ENCODE data around the gene SYNM.
A peak's percentile ranks its signal among the peaks of the same experiment; 100 is the strongest.

Gene SYNM

DNA sequence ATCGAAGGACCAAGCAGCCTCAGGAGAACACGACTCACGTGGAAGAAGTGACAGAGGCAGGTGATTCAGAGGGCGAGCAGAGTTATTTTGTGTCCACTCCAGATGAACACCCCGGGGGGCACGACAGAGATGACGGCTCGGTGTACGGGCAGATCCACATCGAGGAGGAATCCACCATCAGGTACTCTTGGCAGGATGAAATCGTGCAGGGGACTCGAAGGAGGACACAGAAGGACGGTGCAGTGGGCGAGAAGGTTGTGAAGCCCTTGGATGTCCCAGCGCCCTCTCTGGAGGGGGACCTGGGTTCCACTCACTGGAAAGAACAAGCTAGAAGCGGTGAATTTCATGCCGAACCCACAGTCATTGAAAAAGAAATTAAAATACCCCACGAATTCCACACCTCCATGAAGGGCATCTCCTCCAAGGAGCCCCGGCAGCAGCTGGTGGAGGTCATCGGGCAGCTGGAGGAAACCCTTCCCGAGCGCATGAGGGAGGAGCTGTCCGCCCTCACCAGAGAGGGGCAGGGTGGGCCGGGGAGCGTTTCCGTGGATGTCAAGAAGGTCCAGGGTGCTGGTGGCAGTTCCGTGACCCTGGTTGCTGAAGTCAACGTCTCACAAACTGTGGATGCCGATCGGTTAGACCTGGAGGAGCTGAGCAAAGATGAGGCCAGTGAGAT, 26.0 kb downstream of the SYNM start:
- DNase-seq: peak in 3 of 42 donors; percentile 8 to 28 (median 11)
- intact Hi-C loops (cut with DNase I): no loop called here

DNA sequence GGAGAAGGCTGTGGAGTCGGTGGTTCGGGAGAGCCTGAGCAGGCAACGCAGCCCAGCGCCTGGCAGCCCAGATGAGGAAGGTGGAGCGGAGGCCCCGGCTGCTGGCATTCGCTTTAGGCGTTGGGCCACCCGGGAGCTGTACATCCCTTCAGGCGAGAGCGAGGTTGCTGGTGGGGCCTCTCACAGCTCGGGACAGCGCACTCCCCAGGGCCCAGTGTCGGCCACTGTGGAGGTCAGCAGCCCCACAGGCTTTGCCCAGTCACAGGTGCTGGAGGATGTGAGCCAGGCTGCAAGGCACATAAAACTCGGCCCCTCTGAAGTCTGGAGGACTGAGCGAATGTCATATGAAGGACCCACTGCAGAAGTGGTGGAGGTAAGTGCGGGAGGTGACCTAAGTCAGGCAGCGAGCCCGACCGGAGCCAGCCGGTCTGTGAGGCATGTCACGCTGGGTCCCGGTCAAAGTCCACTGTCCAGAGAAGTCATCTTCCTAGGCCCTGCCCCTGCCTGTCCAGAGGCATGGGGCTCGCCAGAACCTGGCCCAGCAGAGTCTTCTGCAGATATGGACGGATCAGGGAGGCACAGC, 26.7 kb downstream of the SYNM start:
- intact Hi-C loops (cut with DNase I): no loop called here
- DNase-seq: peak in 3 of 42 donors; percentile 14 to 39 (median 19)

DNA sequence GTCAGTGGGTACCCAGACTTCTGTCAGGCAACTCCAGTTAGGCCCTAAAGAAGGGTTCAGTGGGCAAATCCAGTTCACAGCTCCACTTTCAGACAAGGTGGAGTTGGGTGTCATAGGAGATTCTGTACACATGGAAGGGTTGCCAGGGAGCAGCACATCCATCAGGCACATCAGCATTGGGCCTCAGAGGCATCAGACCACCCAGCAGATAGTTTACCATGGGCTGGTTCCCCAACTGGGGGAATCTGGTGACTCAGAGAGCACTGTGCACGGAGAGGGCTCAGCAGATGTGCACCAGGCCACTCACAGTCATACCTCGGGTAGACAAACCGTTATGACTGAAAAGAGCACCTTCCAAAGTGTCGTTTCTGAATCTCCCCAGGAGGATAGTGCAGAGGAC, 27.2 kb downstream of the SYNM start:
- intact Hi-C loops (cut with DNase I): no loop called here
- peak in 1 of 42 donors; percentile 3 for DNase-seq

DNA sequence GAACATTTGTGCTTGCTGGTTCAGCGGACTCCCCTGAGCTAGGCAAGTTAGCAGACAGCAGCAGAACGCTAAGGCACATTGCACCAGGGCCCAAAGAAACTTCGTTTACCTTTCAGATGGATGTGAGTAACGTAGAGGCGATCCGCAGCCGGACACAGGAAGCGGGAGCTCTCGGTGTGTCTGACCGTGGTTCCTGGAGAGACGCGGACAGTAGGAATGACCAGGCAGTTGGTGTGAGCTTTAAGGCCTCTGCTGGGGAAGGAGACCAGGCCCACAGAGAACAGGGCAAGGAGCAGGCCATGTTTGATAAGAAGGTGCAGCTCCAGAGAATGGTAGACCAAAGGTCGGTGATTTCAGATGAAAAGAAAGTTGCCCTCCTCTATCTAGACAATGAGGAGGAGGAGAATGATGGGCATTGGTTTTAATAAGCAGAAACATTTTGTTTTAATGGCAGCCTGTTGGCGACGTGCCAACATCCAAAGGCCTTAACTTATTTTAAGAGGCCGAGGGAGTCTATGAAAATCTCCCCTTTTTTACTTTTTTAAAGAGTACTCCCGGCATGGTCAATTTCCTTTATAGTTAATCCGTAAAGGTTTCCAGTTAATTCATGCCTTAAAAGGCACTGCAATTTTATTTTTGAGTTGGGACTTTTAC, 27.9 kb downstream of the SYNM start:
- DNase-seq: peak in 1 of 42 donors; percentile 38
- intact Hi-C loops (cut with DNase I): no loop called here

DNA sequence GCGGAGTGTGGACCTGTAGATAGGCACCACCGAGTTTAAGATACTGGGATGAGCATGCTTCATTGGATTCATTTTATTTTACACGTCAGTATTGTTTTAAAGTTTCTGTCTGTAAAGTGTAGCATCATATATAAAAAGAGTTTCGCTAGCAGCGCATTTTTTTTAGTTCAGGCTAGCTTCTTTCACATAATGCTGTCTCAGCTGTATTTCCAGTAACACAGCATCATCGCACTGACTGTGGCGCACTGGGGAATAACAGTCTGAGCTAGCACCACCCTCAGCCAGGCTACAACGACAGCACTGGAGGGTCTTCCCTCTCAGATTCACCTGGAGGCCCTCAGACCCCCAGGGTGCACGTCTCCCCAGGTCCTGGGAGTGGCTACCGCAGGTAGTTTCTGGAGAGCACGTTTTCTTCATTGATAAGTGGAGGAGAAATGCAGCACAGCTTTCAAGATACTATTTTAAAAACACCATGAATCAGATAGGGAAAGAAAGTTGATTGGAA, 29.5 kb downstream of the SYNM start:
- no peak for DNase-seq

DNA sequence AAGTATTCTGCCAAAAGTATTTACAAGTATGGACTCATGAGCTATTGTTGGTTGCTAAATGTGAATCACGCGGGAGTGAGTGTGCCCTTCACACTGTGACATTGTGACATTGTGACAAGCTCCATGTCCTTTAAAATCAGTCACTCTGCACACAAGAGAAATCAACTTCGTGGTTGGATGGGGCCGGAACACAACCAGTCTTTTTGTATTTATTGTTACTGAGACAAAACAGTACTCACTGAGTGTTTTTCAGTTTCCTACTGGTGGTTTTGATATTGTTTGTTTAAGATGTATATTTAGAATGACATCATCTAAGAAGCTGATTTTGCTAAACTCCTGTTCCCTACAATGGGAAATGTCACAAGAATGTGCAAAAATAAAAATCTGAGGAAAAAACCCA, 30.3 kb downstream of the SYNM start:
- intact Hi-C loops (cut with DNase I): no loop called here
- peak in 2 of 42 donors; percentile 8 to 20 for DNase-seq

More for the DNA sequence above, 29.5 kb downstream of the SYNM start:
- intact Hi-C loops (cut with DNase I): no loop called here

DNA sequence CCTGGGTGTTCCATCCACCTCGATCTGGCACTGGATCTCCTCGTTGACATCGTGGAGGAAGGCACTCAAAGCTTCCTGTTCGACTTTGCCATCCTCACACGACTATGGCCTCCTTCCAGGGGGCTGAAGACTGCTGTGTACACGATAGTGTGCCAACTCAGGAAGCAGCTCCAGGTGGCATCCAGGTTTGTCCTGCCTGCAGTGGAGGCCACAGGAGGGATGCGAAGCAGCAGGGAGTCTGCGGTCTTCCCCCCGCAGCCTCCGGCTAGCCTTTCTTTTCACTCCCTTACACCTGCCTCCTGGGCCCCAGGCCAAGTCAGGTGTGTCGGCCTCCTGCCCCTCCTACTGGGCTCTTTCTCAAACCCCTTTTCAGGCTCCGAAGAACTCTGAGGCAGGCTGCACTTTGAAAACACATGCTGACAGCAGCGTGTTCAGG, 32.2 kb downstream of the SYNM start:
- peak in 3 of 42 donors; percentile 7 to 29 (median 22) for DNase-seq

DNA sequence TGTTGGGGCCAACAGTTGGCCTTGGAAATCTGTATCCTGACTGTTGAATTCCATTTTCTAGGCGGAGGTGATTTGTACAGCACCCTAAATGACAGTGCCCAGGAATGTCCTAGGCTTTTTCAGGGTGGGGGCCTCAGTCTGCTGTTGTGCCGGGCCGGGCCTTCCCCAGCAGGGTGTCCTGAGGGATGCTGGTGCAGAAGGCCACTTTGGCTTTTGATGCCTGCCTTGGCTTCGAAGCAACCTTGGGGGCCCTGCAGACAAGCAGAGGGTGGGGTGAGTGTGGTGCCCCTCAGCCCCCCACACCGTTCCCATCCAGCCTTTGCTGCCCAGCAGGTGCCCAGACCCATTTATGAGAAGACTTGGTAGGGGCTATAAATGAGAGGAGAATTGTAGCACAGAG, 33.0 kb downstream of the SYNM start:
- intact Hi-C loops (cut with DNase I): no loop called here
- peak in 3 of 42 donors; percentile 2 to 13 (median 11) for DNase-seq

More for the DNA sequence above, 32.2 kb downstream of the SYNM start:
- intact Hi-C loops (cut with DNase I): no loop called here

DNA sequence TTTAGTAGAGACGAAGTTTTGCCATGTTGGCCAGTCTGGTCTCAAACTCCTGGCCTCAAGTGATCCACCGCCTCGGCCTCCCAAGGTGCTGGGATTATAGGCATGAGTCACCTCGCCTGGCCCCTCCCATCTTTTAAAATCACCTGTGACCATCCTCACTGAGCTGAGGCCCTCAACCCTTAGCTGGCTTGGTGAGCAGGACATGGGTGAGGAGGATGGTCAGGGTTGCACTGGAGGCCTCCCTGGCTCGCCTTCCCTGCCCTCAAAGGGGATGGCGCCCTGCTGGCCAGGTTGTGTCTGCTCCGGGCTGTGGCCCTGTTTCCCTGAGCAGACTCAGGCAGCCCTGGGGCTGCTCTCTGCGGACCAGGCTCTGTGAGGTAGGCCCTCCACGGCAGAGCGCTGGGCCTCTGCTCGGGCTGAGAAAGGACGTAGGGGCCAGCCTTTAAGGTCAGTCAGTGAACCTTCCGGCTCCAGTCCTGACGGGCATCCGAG, 33.7 kb downstream of the SYNM start:
- intact Hi-C loops (cut with DNase I): no loop called here
- peak in 2 of 42 donors; percentile 7 to 34 for DNase-seq

DNA sequence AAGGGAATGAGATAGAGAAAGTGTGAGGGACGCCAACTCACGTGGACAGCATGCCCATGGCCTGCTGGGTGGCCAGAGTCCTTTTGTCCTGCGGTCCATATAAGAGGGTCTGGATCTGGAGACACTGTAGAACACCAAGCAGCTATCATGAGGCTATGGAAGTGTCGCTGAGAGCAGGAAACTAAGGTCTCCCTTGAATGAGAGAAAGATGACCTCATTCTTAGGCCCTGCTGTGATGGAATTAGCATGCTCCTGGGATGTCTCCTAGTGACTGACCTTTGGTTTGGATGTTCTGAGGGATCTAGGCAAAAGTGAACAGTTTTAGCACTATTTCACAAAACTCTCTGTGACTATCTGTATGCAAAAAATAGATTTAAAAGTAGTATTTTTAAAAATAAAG, 34.4 kb downstream of the SYNM start:
- intact Hi-C loops (cut with DNase I): no loop called here

DNA sequence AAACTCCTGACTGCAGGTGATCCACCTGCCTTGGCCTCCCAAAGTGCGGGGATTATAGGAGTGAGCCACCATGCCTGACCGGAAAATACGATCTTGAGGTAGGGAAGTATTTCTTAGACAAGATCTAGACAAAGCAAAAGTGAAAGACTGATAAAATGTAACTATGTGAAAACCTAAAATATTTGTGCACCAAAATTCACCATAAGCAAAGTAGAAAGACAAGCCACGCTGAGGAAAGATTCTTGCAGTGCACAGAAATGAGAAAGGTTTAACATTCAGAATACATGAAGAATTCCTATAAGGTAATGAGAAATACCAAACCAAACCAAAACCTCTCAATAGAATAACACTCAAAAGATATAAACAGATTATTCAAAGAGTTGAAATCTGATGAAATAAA, 35.7 kb downstream of the SYNM start:
- intact Hi-C loops (cut with DNase I): no loop called here
- no peak for DNase-seq

More for the DNA sequence above, 34.4 kb downstream of the SYNM start:
- peak in 1 of 42 donors; percentile 6 for DNase-seq

DNA sequence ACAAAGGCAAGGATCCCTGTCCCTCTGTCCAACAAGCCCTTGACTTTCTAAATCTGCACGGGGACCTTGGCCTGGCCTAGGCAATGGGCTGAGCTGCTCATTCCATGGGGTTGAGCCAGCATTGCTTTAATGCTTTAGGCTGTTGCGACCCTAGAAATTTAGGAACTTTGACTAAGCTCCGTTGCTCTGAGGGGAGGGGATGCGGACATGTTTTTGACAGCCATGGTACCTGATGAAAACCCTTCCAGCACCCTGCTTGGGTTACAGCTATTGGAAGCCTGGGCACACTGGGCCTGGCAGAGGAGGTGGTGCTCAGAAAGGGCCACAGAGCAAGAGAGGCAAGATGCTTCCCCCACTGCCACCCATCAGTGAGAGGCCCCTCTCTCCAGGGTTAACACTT, 37.1 kb downstream of the SYNM start:
- intact Hi-C loops (cut with DNase I): no loop called here
- DNase-seq: no peak

DNA sequence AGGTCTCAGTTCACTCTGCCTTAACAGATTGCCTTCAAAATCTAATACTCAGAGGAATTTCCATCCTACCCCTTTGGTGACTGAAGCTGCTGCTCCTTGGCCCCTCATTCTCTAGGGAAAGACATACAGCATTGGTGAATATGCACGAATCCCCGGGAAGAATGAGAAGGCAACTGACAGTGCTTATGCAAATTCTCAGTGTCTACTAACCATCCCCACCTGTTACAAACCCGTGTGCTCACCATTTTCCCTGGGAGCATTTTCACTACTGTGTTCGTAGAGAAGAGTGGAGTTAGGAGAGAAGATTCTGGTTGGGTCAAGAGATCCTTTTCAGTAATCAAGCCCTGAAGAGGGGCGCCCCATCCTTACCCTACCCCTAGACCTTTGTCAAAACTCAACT, 37.7 kb downstream of the SYNM start:
- intact Hi-C loops (cut with DNase I): no loop called here
- DNase-seq: no peak

DNA sequence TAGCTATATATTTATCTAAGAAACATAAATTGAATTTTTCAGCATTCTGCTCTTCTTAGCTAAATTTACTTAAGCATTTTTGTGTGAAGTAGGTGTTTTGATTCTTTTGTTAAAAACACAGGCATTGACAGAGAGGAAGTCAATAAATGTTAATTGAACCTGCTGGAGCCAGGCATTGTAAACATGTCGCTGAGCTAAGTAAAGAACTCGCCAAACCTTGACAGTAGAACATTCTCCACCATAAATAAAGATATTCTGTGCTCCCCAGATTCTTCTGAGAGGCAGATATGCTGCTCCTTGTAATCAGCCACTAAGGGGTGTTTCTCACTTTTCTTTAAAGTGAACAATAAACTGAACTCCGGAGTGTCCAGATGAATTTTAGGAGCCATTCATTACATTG, 38.4 kb downstream of the SYNM start:
- intact Hi-C loops (cut with DNase I): no loop called here
- no peak for DNase-seq

DNA sequence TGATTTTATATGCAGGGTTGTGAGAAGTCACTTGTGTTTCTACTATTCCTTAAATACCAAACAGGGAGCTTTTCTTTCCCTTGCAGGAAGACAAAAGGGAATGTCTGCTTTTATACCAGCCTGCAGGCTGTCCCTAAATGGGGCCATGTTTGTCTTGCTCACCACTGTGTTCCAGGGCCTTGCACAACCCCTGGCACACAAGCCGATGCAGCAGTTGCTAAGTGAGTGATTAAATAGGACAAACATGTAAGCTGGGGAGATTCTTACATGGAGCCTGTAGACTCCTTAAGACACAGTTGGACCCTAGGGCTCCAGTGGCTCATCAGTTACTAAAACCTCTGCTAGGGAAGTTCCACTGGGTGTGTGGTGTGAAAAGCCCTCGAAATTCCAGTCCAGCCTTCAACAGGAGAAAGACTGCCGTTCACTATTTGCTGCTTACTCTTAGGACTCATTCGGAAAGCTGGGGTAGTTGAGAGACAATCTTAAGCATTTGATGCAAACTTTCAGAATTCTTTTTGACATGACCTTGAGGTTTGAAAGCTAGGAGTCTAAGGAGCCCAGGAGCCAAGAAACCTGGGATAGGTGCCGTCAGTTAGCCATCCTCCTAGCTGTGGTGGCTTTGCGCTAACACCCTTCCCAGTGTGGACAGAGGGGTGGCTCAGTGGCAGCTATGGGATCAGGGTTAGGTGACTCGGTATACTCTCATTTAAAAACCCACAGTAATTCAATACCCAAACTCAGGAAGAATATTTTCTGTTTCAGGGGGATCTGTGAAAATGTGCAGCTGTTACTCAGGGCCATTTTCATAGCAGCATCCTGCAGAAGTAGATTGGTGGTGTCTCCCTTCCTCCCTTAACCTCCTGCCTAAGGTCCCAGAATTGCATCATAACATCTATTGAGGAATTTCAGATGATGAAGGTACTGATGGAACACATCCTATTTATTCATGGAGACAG, 39.1 kb downstream of the SYNM start:
- DNase-seq: peak in 8 of 42 donors; percentile 27 to 78 (median 41)
- intact Hi-C loops (cut with DNase I): no loop called here

DNA sequence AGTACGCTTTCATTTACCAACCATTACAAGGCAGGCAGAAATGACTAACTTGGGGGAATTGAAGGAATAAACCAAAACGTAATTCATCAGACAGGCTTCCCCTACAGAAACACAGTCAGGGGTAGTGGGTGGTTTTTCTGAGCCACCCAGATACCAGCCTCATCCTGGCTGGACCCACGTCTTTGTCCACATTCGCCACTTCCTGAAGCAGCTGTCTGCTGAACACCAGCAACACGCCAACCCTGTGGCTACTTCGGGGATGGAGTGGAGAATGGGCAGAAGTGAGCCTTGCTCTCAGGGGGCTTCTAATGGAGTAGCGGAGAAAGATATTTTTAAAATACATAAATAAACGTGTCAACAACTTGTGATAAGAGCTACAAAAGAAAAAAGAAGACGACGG, 40.1 kb downstream of the SYNM start:
- no peak for DNase-seq
- intact Hi-C loops (cut with DNase I): no loop called here

DNA sequence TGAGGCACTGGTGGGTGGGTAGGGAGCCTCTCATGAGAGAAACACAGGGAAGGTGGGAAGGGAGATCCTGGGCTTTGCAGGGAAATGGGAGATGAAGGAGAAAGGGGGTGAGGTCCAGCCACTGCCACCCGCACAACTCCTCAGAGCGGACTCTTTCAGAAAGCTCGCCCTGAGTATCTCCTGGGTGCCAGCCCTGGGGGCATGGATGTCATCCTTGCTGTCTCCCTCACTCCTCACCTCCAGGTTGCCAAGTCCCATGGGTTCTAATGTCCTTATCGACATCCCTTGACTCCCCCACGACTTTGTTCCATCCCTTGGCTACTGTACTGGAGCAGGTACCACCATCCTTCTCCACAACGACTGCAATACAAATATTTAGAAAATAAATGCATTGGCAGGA, 40.9 kb downstream of the SYNM start:
- no peak for DNase-seq
- intact Hi-C loops (cut with DNase I): no loop called here

DNA sequence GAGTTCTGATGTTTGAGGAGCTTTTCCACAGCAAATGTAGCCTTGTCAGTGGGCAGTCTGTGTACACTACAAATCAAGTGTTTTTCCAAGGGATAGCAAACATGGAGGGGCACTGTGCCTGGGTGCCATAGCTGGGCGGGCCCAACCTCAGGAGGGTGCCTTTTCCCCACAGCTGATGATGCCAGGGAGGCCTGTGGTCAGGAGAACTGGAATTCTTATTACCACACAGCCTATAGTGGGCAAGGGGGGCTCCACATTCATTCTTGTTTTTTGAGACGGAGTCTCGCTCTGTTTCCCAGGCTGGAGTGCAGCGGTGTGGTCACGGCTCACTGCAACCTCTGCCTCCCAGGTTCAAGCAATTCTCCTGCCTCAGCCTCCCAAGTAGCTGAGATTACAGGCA, 41.8 kb downstream of the SYNM start:
- intact Hi-C loops (cut with DNase I): no loop called here
- DNase-seq: peak in 1 of 42 donors; percentile 9

DNA sequence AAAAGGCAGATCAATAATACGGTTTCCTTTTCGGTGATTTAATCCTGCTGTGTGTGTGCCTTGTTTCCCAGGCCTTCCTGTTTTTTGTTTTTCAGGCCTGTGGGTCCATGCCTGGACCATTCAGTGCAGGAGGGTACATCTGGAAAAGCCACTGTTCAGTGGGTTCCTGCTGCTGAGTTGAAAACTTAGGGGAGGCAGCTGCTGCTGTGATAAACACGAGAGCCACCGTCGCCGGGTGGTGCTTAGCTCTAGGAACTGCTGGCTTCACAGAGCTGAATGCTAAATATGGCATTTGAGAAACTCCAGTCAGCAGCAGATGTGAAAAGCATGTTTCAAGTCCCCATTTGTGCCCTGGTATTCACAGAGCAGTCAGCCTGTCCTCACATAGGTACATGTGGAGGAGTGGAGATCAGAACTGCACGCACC, 44.0 kb downstream of the SYNM start:
- intact Hi-C loops (cut with DNase I): no loop called here
- no peak for DNase-seq
